Vagina (tissue), 2 donors: ENCODE results near the gene CERK. TPM values are rescaled to one million over a fixed set of nuclear protein-coding genes. Genes with fewer than 3 reads are reported as not detected.

Experiments
- DNase-seq, 2 donors: peaks; one replicate each; pipeline ENCODE4 v3.0.0-alpha.2; 2017; ENCODE audit errors: extremely low spot score in 2 of 2
- H3K27ac ChIP-seq: fragments of 200-600 bp; sonication (generic); one replicate; pipeline ENCODE4 v1.5.1; 2019
- H3K27me3 ChIP-seq: fragments of 200-600 bp; sonication (generic); one replicate; pipeline ENCODE4 v1.5.1; 2019
- H3K36me3 ChIP-seq, 2 donors: fragments of 200-600 bp; sonication (generic); one replicate each; pipeline ENCODE4 v1.5.1; 2017 to 2019
- H3K4me1 ChIP-seq: fragments of 200-600 bp; sonication (generic); one replicate; pipeline ENCODE4 v1.5.1; 2019
- H3K4me3 ChIP-seq, 2 donors: fragments of 200-600 bp; sonication (generic); 1 replicate in 1 of 2; 2 replicates in 1 of 2; pipeline ENCODE4 v1.5.1; 2016 to 2019
- H3K9me3 ChIP-seq: fragments of 200-600 bp; sonication (generic); one replicate; pipeline ENCODE4 v1.5.1; 2019
- CTCF ChIP-seq, 3 experiments: fragments of 450-650 bp in 2 of 3; fragments of 200-600 bp in 1 of 3; sonication (generic) in 1 of 3; IDR thresholded peaks; one replicate each; pipeline ENCODE4 v1.5.1; 2017 to 2019; ENCODE audit warnings: antibody characterized with exemption in 3 of 3, mild to moderate bottlenecking in 2 of 3, moderate library complexity in 2 of 3
- POLR2A ChIP-seq, 2 donors: fragments of 450-650 bp; IDR thresholded peaks; one replicate each; pipeline ENCODE4 v1.6.1; 2017; ENCODE audit warnings: antibody characterized with exemption in 2 of 2, mild to moderate bottlenecking in 2 of 2, moderate library complexity in 2 of 2
- POLR2AphosphoS5 ChIP-seq, 2 donors: sonication (generic); formaldehyde crosslinking; IDR thresholded peaks; one replicate each; pipeline ENCODE4 v1.9.0; 2017; ENCODE audit warnings: antibody characterized with exemption in 2 of 2, mild to moderate bottlenecking in 2 of 2, low read depth in 1 of 2; ENCODE audit not compliant: insufficient read depth in 1 of 2
- intact Hi-C: fragments of 100-400 bp; cut with DNase I; formaldehyde crosslinking; loops from one replicate; pipeline ENCODE4 v1.15.1; 2023
- total RNA-seq: library from RNA; depleted of rRNA; stranded (reverse); fragments of >200 nt; gene quantifications from one replicate; pipeline ENCODE4 v1.2.3, GENCODE V29; 2016

The CERK gene
- total RNA-seq, 1 donor from 2014 or later: 37.3 TPM

GRCh38 chr22:46721501-46722085 is 16.5 kb downstream of the CERK start:
- H3K36me3 ChIP-seq: peaks cover 0 to 41% of the 10 kb centered on the region in 2 donors
- H3K27ac ChIP-seq: no peak overlapping the region
- TF ChIP-seq POLR2AphosphoS5 (IDR thresholded peaks at IDR 0.05; ENCODE audit: insufficient read depth in 1 of 2, low read depth in 1 of 2): peak in 1 of 2 donors; percentile 20
- TF ChIP-seq CTCF (IDR thresholded peaks at IDR 0.05): no peak
- no peak for TF ChIP-seq POLR2A (IDR thresholded peaks at IDR 0.05)
- intact Hi-C loops: no loop called here
- no peak overlapping the region for H3K4me3 ChIP-seq
- H3K9me3 ChIP-seq: no peaks in the 10 kb centered on the region
- H3K4me1 ChIP-seq: peaks cover 34% of the 10 kb centered on the region
- no peak for DNase-seq
- H3K27me3 ChIP-seq: no peaks in the 10 kb centered on the region

GRCh38 chr22:46719921-46720320 is 18.1 kb downstream of the CERK start:
- no peak for DNase-seq
- H3K4me3 ChIP-seq: no peak overlapping the region
- H3K27me3 ChIP-seq: no peaks in the 10 kb centered on the region
- H3K9me3 ChIP-seq: no peaks in the 10 kb centered on the region
- peaks cover 0 to 42% of the 10 kb centered on the region in 2 donors for H3K36me3 ChIP-seq
- H3K4me1 ChIP-seq: peaks cover 20% of the 10 kb centered on the region
- H3K27ac ChIP-seq: no peak overlapping the region
- TF ChIP-seq CTCF (IDR thresholded peaks at IDR 0.05): no peak
- TF ChIP-seq POLR2A (IDR thresholded peaks at IDR 0.05): no peak
- no peak for TF ChIP-seq POLR2AphosphoS5 (IDR thresholded peaks at IDR 0.05; ENCODE audit: insufficient read depth in 1 of 2, low read depth in 1 of 2)
- intact Hi-C loops: no loop called here

- Histone ChIP-seq H3K9me3 (no peaks in the 10 kb centered on the region), H3K4me1 (peaks cover 15% of the 10 kb centered on the region), H3K4me3 (no peak overlapping the region), H3K27ac (peak overlapping the region; percentile 15), H3K36me3 (peaks cover 0 to 45% of the 10 kb centered on the region in 2 donors), H3K27me3 (no peaks in the 10 kb centered on the region)
- intact Hi-C loops: no loop called here
- TF ChIP-seq POLR2AphosphoS5 (IDR thresholded peaks at IDR 0.05; ENCODE audit: insufficient read depth in 1 of 2, low read depth in 1 of 2): no peak
- no peak for TF ChIP-seq CTCF (IDR thresholded peaks at IDR 0.05)
- no peak for TF ChIP-seq POLR2A (IDR thresholded peaks at IDR 0.05)
- no peak for DNase-seq
Measured at GRCh38 chr22:46714550-46714949, 23.5 kb downstream of the CERK start.

GRCh38 chr22:46712288-46712687 is 25.8 kb downstream of the CERK start:
- peaks cover 15% of the 10 kb centered on the region for H3K4me1 ChIP-seq
- H3K27me3 ChIP-seq: no peaks in the 10 kb centered on the region
- H3K4me3 ChIP-seq: no peak overlapping the region
- H3K9me3 ChIP-seq: no peaks in the 10 kb centered on the region
- intact Hi-C loops: no loop called here
- no peak for TF ChIP-seq POLR2AphosphoS5 (IDR thresholded peaks at IDR 0.05; ENCODE audit: insufficient read depth in 1 of 2, low read depth in 1 of 2)
- no peak for TF ChIP-seq CTCF (IDR thresholded peaks at IDR 0.05)
- TF ChIP-seq POLR2A (IDR thresholded peaks at IDR 0.05): no peak
- no peak overlapping the region for H3K27ac ChIP-seq
- no peak for DNase-seq
- peaks cover 0 to 46% of the 10 kb centered on the region in 2 donors for H3K36me3 ChIP-seq

- H3K4me3 ChIP-seq: no peak overlapping the region
- H3K36me3 ChIP-seq: peaks cover 0 to 50% of the 10 kb centered on the region in 2 donors
- H3K9me3 ChIP-seq: no peaks in the 10 kb centered on the region
- intact Hi-C loops: no loop called here
- H3K27ac ChIP-seq: no peak overlapping the region
- DNase-seq: no peak
- no peak for TF ChIP-seq POLR2A (IDR thresholded peaks at IDR 0.05)
- no peak for TF ChIP-seq POLR2AphosphoS5 (IDR thresholded peaks at IDR 0.05; ENCODE audit: insufficient read depth in 1 of 2, low read depth in 1 of 2)
- no peak for TF ChIP-seq CTCF (IDR thresholded peaks at IDR 0.05)
- H3K27me3 ChIP-seq: no peaks in the 10 kb centered on the region
- H3K4me1 ChIP-seq: peaks cover 15% of the 10 kb centered on the region
Measured at GRCh38 chr22:46710806-46711205, 27.2 kb downstream of the CERK start.
